GM12892 (cell line): Measurements from ENCODE around the gene ZNRF1.

Experiments
- DNase-seq: peaks from one replicate; pipeline ENCODE4 v3.0.0; 2011; ENCODE audit not compliant: insufficient read length
- FAIRE-seq: peaks from 2 replicates; lab custom pipeline; 2011; peaks lifted over from hg19 to GRCh38; lab: Jason Lieb, UNC
- POLR2A ChIP-seq: IDR thresholded peaks from 2 replicates; pipeline ENCODE4 v1.6.1; 2011; ENCODE audit warnings: low read depth, low read length, control low read depth
- POLR2AphosphoS5 ChIP-seq: IDR thresholded peaks from 2 replicates; pipeline ENCODE4 v1.6.1; 2011; ENCODE audit warnings: low read depth, low read length, control low read depth
- TAF1 ChIP-seq: IDR thresholded peaks from 2 replicates; pipeline ENCODE4 v1.6.1; 2011; ENCODE audit warnings: low read depth, mild to moderate bottlenecking, control low read depth, low read length, borderline replicate concordance

ZNRF1 gene

GRCh38 chr16:75075688-75076268 lies 77.0 kb downstream of the ZNRF1 start:
- FAIRE-seq (no peak), DNase-seq (no peak)
- TF ChIP-seq POLR2A, result no peak
- TF ChIP-seq POLR2AphosphoS5, result no peak
- TF ChIP-seq TAF1, result no peak

DNA sequence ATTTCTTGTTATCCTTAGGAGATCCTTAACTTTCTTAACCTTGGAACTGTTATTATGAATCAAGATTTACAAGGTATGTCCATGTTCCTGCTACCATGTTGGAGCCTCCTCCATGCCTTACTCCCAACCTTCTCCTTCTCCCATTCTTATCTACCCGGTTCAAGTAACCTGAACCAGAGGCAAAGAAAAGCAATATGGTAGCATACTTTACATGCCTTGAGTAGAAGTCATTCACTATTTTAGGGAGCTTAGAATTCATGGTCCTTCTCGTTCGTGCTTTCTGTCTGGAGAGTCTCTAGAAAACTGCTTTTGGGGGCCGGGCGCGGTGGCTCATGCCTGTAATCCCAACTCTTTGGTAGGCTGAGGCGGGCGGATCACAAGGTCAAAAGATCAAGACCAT lies 80.1 kb downstream of the ZNRF1 start:
- no peak for TF ChIP-seq TAF1
- TF ChIP-seq POLR2A, result no peak
- no peak for TF ChIP-seq POLR2AphosphoS5
- DNase-seq, result no peak
- no peak for FAIRE-seq

GRCh38 chr16:75079346-75079926 lies 80.6 kb downstream of the ZNRF1 start:
- DNase-seq, result no peak
- no peak for FAIRE-seq

DNA sequence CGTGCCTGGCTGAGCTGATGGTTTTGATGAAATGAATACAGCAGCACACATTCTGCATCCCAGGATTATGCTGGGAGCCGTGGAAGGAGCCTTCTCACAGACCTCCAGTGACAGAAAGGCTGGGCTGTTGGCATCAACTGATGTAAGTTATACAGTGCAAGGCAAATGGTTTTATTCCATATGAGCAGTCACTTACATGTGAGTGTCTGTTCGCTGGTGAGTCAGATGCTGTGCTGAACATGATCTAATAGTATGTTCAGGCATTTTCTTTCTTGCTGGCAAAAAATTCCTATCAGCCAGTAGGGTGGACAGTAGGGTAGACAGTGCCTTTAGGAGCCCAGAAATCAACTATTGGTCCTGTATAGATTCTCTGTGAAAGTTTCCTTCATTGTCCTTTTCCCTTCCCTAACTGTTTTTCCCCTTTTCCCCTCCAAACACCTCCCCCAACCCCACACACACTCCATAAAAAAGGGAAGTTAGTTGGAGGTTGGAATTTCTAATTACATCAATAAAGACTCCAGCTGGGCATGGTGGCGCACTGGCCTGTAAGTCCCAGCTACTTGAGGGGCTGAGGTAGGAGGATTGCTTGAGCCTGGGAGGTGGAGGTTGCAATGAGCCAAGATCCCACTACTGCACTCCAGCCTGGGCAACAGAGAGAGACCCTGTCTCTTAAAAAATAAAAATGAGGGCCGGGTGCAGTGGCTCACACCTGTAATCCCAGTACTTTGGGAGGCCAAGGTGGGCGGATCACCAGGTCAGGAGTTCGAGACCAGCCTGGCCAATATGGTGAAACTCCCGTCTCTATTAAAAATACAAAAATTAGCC lies 81.6 kb downstream of the ZNRF1 start:
- FAIRE-seq (no peak), DNase-seq (no peak)
- no peak for TF ChIP-seq TAF1
- TF ChIP-seq POLR2A, result no peak
- TF ChIP-seq POLR2AphosphoS5, result no peak

More at GRCh38 chr16:75079346-75079926, 80.6 kb downstream of the ZNRF1 start:
- TF ChIP-seq POLR2A (no peak), POLR2AphosphoS5 (no peak), TAF1 (no peak)

- TF ChIP-seq TAF1 (no peak), POLR2A (no peak), POLR2AphosphoS5 (no peak)
- FAIRE-seq (peak; percentile 17), DNase-seq (no peak)
Observed at GRCh38 chr16:75081179-75081859, 82.5 kb downstream of the ZNRF1 start.

- DNase-seq (no peak), FAIRE-seq (no peak)
- TF ChIP-seq TAF1 (no peak), POLR2AphosphoS5 (no peak), POLR2A (no peak)
Observed at GRCh38 chr16:75083813-75084212, 85.0 kb downstream of the ZNRF1 start.

DNA sequence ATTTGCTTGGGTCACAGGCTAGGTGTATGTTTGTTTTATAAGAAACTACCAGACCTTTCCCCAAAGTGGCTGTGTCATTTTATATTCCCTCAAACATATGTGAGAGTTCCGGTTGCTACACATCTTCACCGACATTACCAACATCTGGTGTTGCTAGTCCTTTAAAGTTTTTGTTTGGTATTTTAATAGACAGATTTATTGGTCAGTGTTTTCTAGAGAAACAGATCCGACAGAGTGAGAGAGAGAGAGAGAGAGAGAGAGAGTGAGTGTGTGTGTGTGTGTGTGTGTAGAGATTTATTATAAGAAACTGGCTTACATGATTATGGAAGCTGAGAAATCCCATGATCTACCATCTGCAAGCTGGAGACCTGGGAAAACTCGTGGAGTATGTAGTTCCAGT lies 86.7 kb downstream of the ZNRF1 start:
- no peak for FAIRE-seq
- no peak for DNase-seq
- TF ChIP-seq POLR2AphosphoS5 (no peak), TAF1 (no peak), POLR2A (no peak)

GRCh38 chr16:75086281-75086680 lies 87.5 kb downstream of the ZNRF1 start:
- DNase-seq (no peak), FAIRE-seq (no peak)
- TF ChIP-seq TAF1 (no peak), POLR2AphosphoS5 (no peak), POLR2A (no peak)

DNA sequence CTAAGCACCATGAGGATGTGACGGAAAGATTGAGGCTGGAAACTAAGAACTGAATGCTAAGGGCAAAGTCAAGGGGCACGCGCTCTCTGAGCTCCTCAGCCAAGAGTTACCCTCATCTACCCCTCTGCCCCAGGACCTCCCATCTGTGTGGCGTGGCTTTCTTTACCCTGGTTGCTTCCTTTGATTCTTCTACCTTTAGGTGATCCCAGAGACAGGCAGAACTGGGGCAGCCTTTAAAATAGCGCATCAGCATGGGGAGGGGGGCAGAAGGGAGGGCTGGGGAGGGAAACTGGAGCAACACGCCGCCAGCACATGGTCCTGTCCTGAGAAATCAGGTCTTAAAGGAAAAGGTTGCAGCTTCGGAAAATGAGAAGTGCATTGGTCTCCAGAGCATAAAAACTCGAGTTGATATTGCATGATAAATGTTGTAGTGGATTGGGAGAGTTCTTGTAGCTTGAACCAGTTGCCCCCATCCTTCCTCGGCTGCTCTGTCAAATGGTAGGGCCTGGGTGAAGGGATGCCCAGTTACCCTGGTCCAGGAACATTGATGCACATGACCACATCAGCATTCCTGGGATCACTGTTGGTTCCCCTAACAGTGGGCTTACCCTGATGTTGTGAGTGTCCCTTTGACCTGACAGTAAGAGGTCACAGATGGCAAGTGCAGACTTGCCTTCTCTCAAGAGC lies 88.0 kb downstream of the ZNRF1 start:
- DNase-seq (no peak), FAIRE-seq (no peak)
- TF ChIP-seq TAF1, result no peak
- TF ChIP-seq POLR2AphosphoS5, result no peak
- no peak for TF ChIP-seq POLR2A

DNA sequence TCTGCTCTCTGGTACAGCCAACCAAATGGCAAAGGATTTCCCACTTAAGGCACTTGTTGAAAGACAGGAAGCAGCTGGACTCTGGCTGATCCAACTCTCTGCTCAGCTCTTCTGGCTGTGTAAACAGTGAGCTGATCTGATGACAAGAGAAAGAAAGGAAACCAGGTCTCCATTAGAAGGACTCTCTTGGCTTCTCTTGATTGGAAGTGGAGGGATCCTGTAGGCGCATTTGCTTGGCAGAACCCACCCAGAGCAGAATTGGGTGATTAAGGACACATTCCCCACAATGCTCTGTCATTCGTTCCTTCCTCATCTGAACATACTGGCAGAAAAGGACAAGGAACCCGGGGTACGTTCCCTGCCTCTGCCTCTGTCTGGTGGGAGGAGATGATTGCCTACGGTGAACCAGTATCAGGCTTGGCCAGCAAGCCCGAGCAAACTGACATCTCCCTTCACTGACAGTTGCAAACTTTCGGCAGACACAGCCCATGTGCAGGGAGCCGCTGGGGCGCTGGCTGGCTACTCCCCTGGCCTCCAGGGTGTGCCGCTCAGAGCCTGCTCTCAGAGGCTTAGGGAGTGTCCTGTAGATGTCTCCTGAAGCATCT lies 88.7 kb downstream of the ZNRF1 start:
- DNase-seq, result no peak
- FAIRE-seq, result no peak
- TF ChIP-seq POLR2AphosphoS5, result no peak
- no peak for TF ChIP-seq POLR2A
- no peak for TF ChIP-seq TAF1

DNA sequence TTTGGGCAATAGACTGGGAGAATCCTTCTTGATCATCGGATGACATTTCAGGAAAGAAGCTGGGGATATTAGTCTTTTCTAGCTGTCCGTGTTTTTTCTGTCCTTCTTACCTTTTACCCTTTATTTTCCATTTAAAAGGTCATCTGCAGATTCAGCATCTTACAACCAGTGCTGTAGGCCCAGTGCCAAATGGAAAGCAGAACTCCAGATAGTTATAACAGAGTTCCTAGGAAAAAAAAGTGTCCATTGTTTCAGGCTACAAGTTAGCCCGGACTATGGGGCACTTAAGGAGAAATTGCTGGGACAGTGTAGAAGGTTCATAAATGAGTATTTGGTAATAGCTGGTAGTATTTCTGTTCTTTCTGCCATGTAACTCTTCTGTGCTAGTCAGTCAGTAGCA lies 89.4 kb downstream of the ZNRF1 start:
- FAIRE-seq (no peak), DNase-seq (no peak)
- TF ChIP-seq TAF1, result no peak
- no peak for TF ChIP-seq POLR2A
- TF ChIP-seq POLR2AphosphoS5, result no peak
